Testis (tissue), 2 donors: Measurements from ENCODE around the gene NHLH2.

Experiments
- CTCF ChIP-seq, 3 experiments: fragments of 450-650 bp in 2 of 3; fragments of 200-600 bp in 1 of 3; sonication (generic) in 1 of 3; IDR thresholded peaks; one replicate each; pipeline ENCODE4 v1.5.1; 2016 to 2019; ENCODE audit warnings: antibody characterized with exemption in 3 of 3, mild to moderate bottlenecking in 2 of 3, moderate library complexity in 1 of 3
- POLR2A ChIP-seq: fragments of 450-650 bp; IDR thresholded peaks from one replicate; pipeline ENCODE4 v1.6.1; 2017; ENCODE audit warnings: antibody characterized with exemption, mild to moderate bottlenecking, moderate library complexity

GRCh38 chr1:115842948-115843347 is 2.0 kb upstream of the NHLH2 start:
- TF ChIP-seq CTCF (IDR thresholded peaks at IDR 0.05): no peak
- TF ChIP-seq POLR2A: no peak
